Neutrophil (primary cell): ENCODE data around the gene RAB4B.
A peak's percentile ranks its signal among the peaks of the same experiment; 100 is the strongest.

Source experiments
- H3K27ac ChIP-seq: fragments of 200-600 bp; sonication (generic); 2 replicates; pipeline ENCODE4 v1.5.1; 2016; ENCODE audit warnings: mild to moderate bottlenecking, moderate library complexity
- H3K27me3 ChIP-seq: fragments of 200-600 bp; sonication (generic); 2 replicates; pipeline ENCODE4 v1.6.0; 2016; ENCODE audit warnings: mild to moderate bottlenecking
- H3K36me3 ChIP-seq: fragments of 200-600 bp; sonication (generic); 2 replicates; pipeline ENCODE4 v1.5.1; 2017
- H3K4me1 ChIP-seq, 2 experiments: fragments of 200-600 bp in 1 of 2; sonication (generic) in 1 of 2; 1 replicate in 1 of 2; 2 replicates in 1 of 2; pipeline versions ENCODE4 v1.5.1 to v1.6.1; 2013 to 2016; ENCODE audit warnings: low read depth in 1 of 2, low read length in 1 of 2, mild to moderate bottlenecking in 1 of 2, moderate library complexity in 1 of 2; ENCODE audit not compliant: control insufficient read depth in 1 of 2, insufficient read depth in 1 of 2
- H3K4me3 ChIP-seq, 2 experiments: fragments of 200-600 bp in 1 of 2; sonication (generic) in 1 of 2; 1 replicate in 1 of 2; 2 replicates in 1 of 2; pipeline ENCODE4 v1.5.1; 2013 to 2016; ENCODE audit warnings: low read depth in 1 of 2, low read length in 1 of 2, mild to moderate bottlenecking in 1 of 2, moderate library complexity in 1 of 2
- H3K9me3 ChIP-seq: fragments of 200-600 bp; sonication (generic); 2 replicates; pipeline ENCODE4 v1.5.1; 2016
- CTCF ChIP-seq: fragments of 200-600 bp; sonication (generic); IDR thresholded peaks from 2 replicates; pipeline ENCODE4 v1.5.1; 2016; ENCODE audit warnings: antibody characterized with exemption

RAB4B gene

GRCh38 chr19:40786060-40787037 lies 8.3 kb downstream of the RAB4B start:
- Histone ChIP-seq H3K4me3 (no peak overlapping the region), H3K9me3 (no peaks in the 10 kb centered on the region), H3K27ac (no peak overlapping the region), H3K4me1 (no peaks in the 10 kb centered on the region), H3K36me3 (peaks cover 79% of the 10 kb centered on the region), H3K27me3 (no peaks in the 10 kb centered on the region)
- TF ChIP-seq CTCF, result no peak

- Histone ChIP-seq H3K4me3 (no peak overlapping the region), H3K9me3 (no peaks in the 10 kb centered on the region), H3K4me1 (no peaks in the 10 kb centered on the region), H3K36me3 (peaks cover 68% of the 10 kb centered on the region), H3K27me3 (no peaks in the 10 kb centered on the region), H3K27ac (no peak overlapping the region)
- TF ChIP-seq CTCF, result no peak
Measured at GRCh38 chr19:40791349-40791748, 13.3 kb downstream of the RAB4B start.

- H3K27me3 ChIP-seq, result no peaks in the 10 kb centered on the region
- TF ChIP-seq CTCF, result no peak
- H3K27ac ChIP-seq, result no peak overlapping the region
Measured at GRCh38 chr19:40791996-40792395, 13.9 kb downstream of the RAB4B start.

GRCh38 chr19:40797166-40797962 lies 19.3 kb downstream of the RAB4B start:
- peaks cover 34 to 38% of the 10 kb centered on the region in 2 experiments for H3K4me1 ChIP-seq

More at GRCh38 chr19:40791996-40792395, 13.9 kb downstream of the RAB4B start:
- peaks cover 65% of the 10 kb centered on the region for H3K36me3 ChIP-seq
- no peaks in the 10 kb centered on the region for H3K4me1 ChIP-seq
- no peaks in the 10 kb centered on the region for H3K9me3 ChIP-seq
- H3K4me3 ChIP-seq, result no peak overlapping the region

More at GRCh38 chr19:40797166-40797962, 19.3 kb downstream of the RAB4B start:
- peaks cover 46% of the 10 kb centered on the region for H3K36me3 ChIP-seq
- peak overlapping the region; percentile 96 for H3K27ac ChIP-seq
- TF ChIP-seq CTCF, result no peak
- H3K4me3 ChIP-seq, result peak overlapping the region in 1 of 2 experiments; percentile 81
- no peaks in the 10 kb centered on the region for H3K27me3 ChIP-seq
- no peaks in the 10 kb centered on the region for H3K9me3 ChIP-seq
